ENCODE results near the gene CLOCK.

CLOCK gene

DNA sequence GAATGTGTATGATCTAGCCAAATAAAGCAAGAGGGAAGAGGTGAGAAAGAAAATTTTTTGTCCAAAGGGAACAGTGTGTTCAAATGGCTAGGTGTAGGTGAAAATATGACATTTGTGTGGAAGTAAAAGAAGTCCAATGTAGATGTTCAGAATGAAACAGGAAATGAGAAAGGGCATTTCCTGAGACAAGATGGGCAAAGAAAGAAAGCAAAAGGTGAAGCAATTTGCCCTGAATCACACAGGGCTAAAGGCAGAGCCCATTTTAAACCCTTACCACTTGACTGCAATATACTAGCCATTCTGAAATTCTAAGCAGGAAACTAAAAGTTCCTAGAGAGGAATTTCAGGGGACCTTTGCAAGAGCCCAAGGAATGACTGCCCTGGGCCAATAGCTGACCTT is 36.0 kb downstream of the CLOCK start:
- Histone ChIP-seq H3K27ac (ENCODE audit: extremely low read depth, low read depth, low read length) (no peak overlapping the region), H3K9me3 (ENCODE audit: control insufficient read depth, insufficient read depth, low read depth, low read length) (no peaks in the 10 kb centered on the region), H3K36me3 (ENCODE audit: control insufficient read depth in 2 of 2, insufficient read depth in 1 of 2, low read length in 2 of 2) (peaks cover 0 to 7% of the 10 kb centered on the region in 2 experiments; a peak in 2 of 3 replicates), H3K4me1 (ENCODE audit: control insufficient read depth, insufficient read depth, low read length) (no peaks in the 10 kb centered on the region), H3K4me3 (ENCODE audit: low read depth, low read length) (no peak overlapping the region)
- ChIA-PET POLR2A (no interaction called here), CTCF (no interaction called here)
- TF ChIP-seq ZNF785 (tag by site-specific recombination; IDR thresholded peaks at IDR 0.05) (no peak), SCRT1 (tag by site-specific recombination; IDR thresholded peaks at IDR 0.05; ENCODE audit: borderline replicate concordance) (no peak), ZNF654 (tag by site-specific recombination; IDR thresholded peaks at IDR 0.05; ENCODE audit: low read depth) (no peak), ZNF433 (tag by site-specific recombination; IDR thresholded peaks at IDR 0.05; ENCODE audit: low read depth) (no peak)
- TF ChIP-seq, protein P1, sequence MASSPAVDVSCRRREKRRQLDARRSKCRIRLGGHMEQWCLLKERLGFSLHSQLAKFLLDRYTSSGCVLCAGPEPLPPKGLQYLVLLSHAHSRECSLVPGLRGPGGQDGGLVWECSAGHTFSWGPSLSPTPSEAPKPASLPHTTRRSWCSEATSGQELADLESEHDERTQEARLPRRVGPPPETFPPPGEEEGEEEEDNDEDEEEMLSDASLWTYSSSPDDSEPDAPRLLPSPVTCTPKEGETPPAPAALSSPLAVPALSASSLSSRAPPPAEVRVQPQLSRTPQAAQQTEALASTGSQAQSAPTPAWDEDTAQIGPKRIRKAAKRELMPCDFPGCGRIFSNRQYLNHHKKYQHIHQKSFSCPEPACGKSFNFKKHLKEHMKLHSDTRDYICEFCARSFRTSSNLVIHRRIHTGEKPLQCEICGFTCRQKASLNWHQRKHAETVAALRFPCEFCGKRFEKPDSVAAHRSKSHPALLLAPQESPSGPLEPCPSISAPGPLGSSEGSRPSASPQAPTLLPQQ (tag by site-specific recombination; IDR thresholded peaks at IDR 0.05): no peak

DNA sequence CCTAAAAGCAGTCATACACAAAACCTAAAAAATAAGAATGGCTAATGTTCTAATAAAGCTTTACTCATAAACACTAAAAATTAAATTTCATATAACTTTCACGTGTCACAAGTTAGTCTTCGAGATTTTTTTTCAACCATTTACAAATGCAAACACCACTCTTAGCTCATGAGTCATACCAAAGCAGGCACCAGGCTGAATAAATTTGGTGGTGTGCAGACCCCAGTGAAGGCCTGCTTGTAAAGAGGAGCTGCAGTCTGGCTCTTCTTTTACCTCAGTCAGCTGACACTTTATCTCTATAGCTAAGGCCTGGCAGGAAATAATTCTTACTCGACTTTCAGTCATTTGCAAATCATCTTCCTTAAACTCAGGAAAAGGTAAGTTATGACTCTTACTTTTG is 37.4 kb downstream of the CLOCK start:
- Histone ChIP-seq H3K36me3 (ENCODE audit: control insufficient read depth in 2 of 2, insufficient read depth in 1 of 2, low read length in 2 of 2) (peaks cover 0 to 7% of the 10 kb centered on the region in 2 experiments; a peak in 2 of 3 replicates), H3K4me3 (ENCODE audit: low read depth, low read length) (no peak overlapping the region), H3K4me1 (ENCODE audit: control insufficient read depth, insufficient read depth, low read length) (no peaks in the 10 kb centered on the region), H3K9me3 (ENCODE audit: control insufficient read depth, insufficient read depth, low read depth, low read length) (no peaks in the 10 kb centered on the region), H3K27ac (ENCODE audit: extremely low read depth, low read depth, low read length) (no peak overlapping the region)
- ChIA-PET POLR2A (no interaction called here), CTCF (no interaction called here)
- TF ChIP-seq ZNF274 (IDR thresholded peaks at IDR 0.05; ENCODE audit: low read length): no peak
- no peak for TF ChIP-seq ZNF274 (tag by site-specific recombination; IDR thresholded peaks at IDR 0.05; ENCODE audit: borderline replicate concordance)
- TF ChIP-seq, protein P2, sequence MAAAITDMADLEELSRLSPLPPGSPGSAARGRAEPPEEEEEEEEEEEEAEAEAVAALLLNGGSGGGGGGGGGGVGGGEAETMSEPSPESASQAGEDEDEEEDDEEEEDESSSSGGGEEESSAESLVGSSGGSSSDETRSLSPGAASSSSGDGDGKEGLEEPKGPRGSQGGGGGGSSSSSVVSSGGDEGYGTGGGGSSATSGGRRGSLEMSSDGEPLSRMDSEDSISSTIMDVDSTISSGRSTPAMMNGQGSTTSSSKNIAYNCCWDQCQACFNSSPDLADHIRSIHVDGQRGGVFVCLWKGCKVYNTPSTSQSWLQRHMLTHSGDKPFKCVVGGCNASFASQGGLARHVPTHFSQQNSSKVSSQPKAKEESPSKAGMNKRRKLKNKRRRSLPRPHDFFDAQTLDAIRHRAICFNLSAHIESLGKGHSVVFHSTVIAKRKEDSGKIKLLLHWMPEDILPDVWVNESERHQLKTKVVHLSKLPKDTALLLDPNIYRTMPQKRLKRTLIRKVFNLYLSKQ (tag by site-specific recombination; IDR thresholded peaks at IDR 0.05; ENCODE audit: borderline replicate concordance): no peak
- no peak for TF ChIP-seq YY1 (tag by site-specific recombination; IDR thresholded peaks at IDR 0.05)
- TF ChIP-seq, protein P3, sequence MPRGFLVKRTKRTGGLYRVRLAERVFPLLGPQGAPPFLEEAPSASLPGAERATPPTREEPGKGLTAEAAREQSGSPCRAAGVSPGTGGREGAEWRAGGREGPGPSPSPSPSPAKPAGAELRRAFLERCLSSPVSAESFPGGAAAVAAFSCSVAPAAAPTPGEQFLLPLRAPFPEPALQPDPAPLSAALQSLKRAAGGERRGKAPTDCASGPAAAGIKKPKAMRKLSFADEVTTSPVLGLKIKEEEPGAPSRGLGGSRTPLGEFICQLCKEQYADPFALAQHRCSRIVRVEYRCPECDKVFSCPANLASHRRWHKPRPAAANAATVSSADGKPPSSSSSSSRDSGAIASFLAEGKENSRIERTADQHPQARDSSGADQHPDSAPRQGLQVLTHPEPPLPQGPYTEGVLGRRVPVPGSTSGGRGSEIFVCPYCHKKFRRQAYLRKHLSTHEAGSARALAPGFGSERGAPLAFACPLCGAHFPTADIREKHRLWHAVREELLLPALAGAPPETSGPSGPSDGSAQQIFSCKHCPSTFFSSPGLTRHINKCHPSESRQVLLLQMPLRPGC (tag by site-specific recombination; IDR thresholded peaks at IDR 0.05): no peak
- TF ChIP-seq ZNF837 (tag by site-specific recombination; IDR thresholded peaks at IDR 0.05): no peak
- no peak for TF ChIP-seq ZFHX2 (tag by site-specific recombination; conservative IDR thresholded peaks at IDR 0.05)
- no peak for TF ChIP-seq ZNF664 (tag by site-specific recombination; IDR thresholded peaks at IDR 0.05)
- no peak for TF ChIP-seq BCL11A (tag by site-specific recombination; IDR thresholded peaks at IDR 0.05; ENCODE audit: low read depth)
- no peak for TF ChIP-seq ZNF529 (tag by site-specific recombination; IDR thresholded peaks at IDR 0.05; ENCODE audit: insufficient replicate concordance)
- TF ChIP-seq KLF1 (tag by site-specific recombination; IDR thresholded peaks at IDR 0.05): no peak
- no peak for TF ChIP-seq ZNF561 (tag by site-specific recombination; IDR thresholded peaks at IDR 0.05; ENCODE audit: borderline replicate concordance)
- TF ChIP-seq ZNF701 (tag by site-specific recombination; IDR thresholded peaks at IDR 0.05): no peak
- TF ChIP-seq SP2 (tag by site-specific recombination; IDR thresholded peaks at IDR 0.05): no peak
- no peak for TF ChIP-seq ZFP37 (tag by site-specific recombination; IDR thresholded peaks at IDR 0.05)
- TF ChIP-seq ZNF48 (tag by site-specific recombination; IDR thresholded peaks at IDR 0.05): no peak
- TF ChIP-seq ZNF140 (tag by site-specific recombination; IDR thresholded peaks at IDR 0.05): no peak
- TF ChIP-seq ZNF654 (tag by site-specific recombination; IDR thresholded peaks at IDR 0.05; ENCODE audit: low read depth): no peak
- TF ChIP-seq ZNF138 (tag by site-specific recombination; IDR thresholded peaks at IDR 0.05; ENCODE audit: borderline replicate concordance): no peak

Measured in HEK293 (cell line).